ENCODE results near the gene PACRGL.

Gene PACRGL

DNA sequence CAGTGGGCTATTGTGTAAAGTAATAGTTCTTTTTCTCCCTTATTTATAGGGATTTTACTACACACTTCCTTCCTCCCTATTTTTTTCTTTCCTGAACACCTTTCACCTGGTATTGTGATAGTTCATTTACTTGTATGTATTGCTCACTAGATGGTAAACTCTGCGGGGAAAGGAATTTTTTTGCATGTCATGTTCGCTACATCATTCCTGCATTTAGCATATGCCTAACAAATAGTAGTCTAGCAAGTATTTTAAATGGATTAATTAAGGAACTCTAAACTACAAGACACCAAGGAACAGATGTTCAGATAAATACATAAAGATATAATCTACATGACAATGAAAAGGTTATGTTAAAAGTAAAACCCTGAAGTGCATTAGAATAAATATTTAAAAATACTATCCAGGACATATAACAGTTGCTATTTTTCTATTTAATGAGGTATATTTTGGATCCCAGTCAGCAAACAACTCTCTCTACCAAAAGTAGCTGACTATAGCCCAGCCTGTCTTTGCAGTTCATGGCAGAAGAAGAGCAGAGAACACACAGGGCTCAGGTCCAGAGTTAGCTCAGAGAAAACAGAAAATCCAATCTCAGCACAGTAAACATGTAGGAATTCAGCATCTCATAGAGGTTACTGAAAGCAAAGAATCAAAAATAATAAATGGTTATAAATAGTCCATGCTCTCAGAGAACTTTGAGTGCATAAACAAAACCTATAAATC lies 87.8 kb downstream of the PACRGL start:
- H3K9me3 ChIP-seq (ENCODE audit: control extremely low read depth in 1 of 5, control insufficient read depth in 4 of 5, insufficient read depth in 2 of 5, low read depth in 1 of 5, low read length in 4 of 5) = peaks cover 0 to under 1% (median 0%) of the 10 kb centered on the region in 5 experiments
- CTCF ChIA-PET = interaction anchor here (2.9 kb wide), 1 partner anchor 14 kb away, joined by 9 read pairs; no protein-coding TSS in a partner anchor
- H3K27me3 ChIP-seq (replicated peaks in 2 of 5; ENCODE audit: control insufficient read depth in 4 of 5, insufficient read depth in 5 of 5, low read length in 4 of 5) = peaks cover 0 to 1% (median 0%) of the 10 kb centered on the region in 5 experiments
- no peak overlapping the region for H3K4me3 ChIP-seq (ENCODE audit: control insufficient read depth in 1 of 7, extremely low read depth in 1 of 7, insufficient read depth in 4 of 7, low read depth in 2 of 7, low read length in 6 of 7)
- no peak overlapping the region for H3K27ac ChIP-seq (ENCODE audit: insufficient read depth in 1 of 2, low read depth in 1 of 2, low read length in 2 of 2, poor library complexity in 1 of 2, severe bottlenecking in 2 of 2)
- DNase-seq = no peak
- no peaks in the 10 kb centered on the region for H3K36me3 ChIP-seq (ENCODE audit: control insufficient read depth in 4 of 4, insufficient read depth in 4 of 4, low read length in 3 of 4)
- H3K4me1 ChIP-seq (ENCODE audit: control extremely low read depth in 1 of 4, control insufficient read depth in 4 of 4, insufficient read depth in 4 of 4, low read length in 3 of 4) = no peaks in the 10 kb centered on the region
- POLR2A ChIA-PET = no interaction called here
- no CpG with 5 or more reads among the region's 2 CpGs for WGBS (ENCODE audit: insufficient coverage)
